ENCODE measurements around the gene CDK10.
"Not testable (repeated sequence)": the region's sequence is repeated elsewhere in the genome, so short reads cannot be mapped to it uniquely, and the experiment has no call there.

The CDK10 gene

GRCh38 chr16:89693289-89693731 lies 6.8 kb downstream of the CDK10 start:
- TF ChIP-seq CTCF (IDR thresholded peaks at IDR 0.05; ENCODE audit: low read depth, low read length), result no peak
- H3K4me3 ChIP-seq (ENCODE audit: low read depth, low read length), result no peak overlapping the region

DNA sequence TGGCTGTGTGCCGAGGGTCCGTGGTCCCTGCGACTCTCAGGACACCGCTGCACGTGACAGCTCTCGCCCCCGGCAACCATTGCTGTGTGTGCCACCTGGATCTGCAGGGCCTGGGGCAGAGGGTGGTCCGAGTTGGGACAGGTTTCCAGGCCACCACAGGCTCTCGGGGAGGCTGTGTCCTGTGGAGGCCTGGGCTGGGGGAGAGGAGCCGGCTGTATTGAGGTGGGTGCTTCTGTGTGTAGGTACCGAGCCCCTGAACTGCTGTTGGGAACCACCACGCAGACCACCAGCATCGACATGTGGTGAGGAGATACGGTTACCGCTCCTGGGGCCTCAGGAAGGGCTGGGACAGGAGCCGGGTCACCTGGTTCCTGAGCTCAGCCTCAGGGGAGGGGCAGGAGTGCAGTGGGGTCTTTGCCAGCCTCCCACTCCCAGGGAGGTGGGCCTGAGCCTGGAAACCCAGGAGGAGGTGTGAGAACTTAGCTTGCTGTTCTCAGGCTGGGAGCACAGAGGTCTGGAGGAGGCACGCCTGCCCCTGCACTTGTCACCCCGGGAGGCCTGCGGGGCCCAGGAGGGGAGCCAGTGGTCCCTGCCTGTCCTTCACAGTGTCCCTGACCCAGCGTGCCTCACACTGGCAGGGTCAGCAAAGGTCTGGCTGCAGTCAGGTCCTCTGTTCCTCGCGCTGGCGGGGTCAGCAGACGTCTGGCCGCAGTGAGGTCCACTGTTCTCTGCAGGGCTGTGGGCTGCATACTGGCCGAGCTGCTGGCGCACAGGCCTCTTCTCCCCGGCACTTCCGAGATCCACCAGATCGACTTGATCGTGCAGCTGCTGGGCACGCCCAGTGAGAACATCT lies 7.7 kb downstream of the CDK10 start:
- no peak for TF ChIP-seq CTCF (IDR thresholded peaks at IDR 0.05; ENCODE audit: low read depth, low read length)
- H3K4me3 ChIP-seq (ENCODE audit: low read depth, low read length), result no peak overlapping the region

GRCh38 chr16:89694784-89695085 lies 8.2 kb downstream of the CDK10 start:
- not testable (repeated sequence) for H3K4me3 ChIP-seq (ENCODE audit: low read depth, low read length)

DNA sequence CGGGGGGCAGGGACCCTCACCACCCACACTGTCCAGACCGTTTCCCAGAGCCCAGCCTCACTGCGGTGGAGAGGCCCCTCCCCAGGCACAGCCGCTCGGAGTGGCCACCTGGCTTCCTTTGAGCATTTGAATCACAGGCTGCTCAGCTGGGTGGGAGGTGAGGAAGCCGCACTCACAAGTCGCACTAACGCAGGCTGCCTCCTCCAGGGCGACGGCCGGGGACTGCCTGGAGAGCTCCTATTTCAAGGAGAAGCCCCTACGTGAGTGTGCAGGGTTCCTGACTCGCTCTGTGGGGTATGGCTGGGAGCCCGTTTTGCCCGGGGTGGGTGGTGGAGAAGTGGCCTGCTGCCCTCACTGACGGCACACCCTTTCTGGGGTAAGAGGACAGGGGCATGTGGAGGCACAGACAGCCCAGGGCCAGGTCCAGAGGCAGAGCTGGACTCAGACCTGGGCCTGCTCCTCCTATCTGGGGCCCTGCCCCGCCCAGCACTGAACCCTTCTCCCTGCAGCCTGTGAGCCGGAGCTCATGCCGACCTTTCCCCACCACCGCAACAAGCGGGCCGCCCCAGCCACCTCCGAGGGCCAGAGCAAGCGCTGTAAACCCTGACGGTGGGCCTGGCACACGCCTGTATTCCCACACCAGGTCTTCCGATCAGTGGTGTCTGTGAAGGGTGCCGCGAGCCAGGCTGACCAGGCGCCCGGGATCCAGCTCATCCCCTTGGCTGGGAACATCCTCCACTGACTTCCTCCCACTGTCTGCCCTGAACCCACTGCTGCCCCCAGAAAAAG lies 8.8 kb downstream of the CDK10 start:
- no peak for TF ChIP-seq CTCF (IDR thresholded peaks at IDR 0.05; ENCODE audit: low read depth, low read length)
- no peak overlapping the region for H3K4me3 ChIP-seq (ENCODE audit: low read depth, low read length)

DNA sequence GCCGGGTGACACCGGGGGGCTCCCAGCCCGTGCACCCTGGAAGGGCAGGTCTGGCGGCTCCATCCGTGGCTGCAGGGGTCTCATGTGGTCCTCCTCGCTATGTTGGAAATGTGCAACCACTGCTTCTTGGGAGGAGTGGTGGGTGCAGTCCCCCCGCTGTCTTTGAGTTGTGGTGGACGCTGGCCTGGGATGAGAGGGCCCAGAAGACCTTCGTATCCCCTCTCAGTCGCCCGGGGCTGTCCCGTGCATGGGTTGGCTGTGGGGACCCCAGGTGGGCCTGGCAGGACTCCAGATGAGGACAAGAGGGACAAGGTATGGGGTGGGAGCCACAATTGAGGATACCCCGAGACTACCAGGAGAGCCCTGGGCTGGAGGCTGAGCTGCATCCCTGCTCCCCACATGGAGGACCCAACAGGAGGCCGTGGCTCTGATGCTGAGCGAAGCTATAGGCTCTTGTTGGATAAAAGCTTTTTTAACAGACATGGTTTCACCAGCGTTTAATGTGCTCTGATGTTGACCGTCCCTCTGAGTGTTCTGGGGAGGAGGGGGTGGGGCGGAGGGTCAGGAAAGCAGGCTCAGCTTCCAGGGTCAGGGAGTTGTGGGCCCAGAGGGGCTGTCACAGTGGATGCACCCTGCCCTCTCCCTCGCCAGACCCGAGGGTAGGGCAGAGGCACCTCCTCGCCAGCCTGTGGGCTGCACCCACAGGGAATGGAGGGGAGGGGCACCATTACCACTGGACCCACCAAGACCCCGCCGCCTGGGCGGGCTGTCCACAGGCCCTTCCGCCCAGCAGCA lies 9.6 kb downstream of the CDK10 start:
- H3K4me3 ChIP-seq (ENCODE audit: low read depth, low read length), result no peak overlapping the region
- TF ChIP-seq CTCF (IDR thresholded peaks at IDR 0.05; ENCODE audit: low read depth, low read length), result no peak

DNA sequence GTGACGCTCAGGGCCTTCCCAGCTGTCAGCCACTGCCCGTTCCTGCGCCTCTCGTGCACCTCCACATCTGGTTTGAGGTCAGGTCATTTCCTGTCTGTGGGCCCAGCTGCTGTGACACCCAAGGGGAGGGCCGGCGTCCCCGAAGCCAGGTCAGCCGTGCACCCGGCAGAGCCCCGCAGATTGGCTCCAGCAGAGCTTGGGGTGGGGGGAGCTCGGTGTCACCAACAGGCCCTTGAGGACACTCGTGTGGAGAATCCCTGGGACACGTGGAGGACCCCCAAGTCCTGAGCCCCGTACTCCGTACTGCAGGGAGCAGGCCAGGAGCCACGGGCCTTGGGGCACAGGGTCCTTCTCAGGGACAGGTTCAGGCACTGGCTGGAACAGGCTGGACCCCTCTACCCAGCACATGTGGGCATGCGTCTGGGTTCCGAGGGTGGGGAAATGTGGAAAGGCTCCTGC lies 10.2 kb downstream of the CDK10 start:
- no peak for TF ChIP-seq CTCF (IDR thresholded peaks at IDR 0.05; ENCODE audit: low read depth, low read length)
- no peak overlapping the region for H3K4me3 ChIP-seq (ENCODE audit: low read depth, low read length)

DNA sequence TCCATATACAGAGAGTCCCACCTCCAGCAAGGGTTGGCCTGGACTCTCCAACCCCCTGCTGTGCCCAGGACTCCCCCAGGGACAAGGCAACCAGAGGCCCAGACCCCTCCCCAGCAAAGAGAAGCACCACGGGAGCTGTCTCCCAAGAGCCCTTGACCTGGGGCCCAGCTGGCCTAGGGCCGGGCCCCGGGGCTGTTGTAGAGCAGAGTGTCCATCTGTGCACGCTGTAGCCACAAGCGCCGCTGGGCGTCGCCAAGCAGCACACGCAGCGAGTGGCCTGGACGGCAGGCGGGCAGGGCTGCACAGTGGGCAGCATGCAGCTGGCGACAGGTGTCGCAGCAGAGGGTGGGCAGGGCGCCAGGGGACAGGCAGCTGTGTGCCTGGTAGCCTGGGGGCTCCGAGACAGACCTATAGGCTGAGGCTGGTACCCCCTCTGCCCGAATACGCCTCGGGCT lies 10.7 kb downstream of the CDK10 start:
- no peak overlapping the region for H3K4me3 ChIP-seq (ENCODE audit: low read depth, low read length)
- TF ChIP-seq CTCF (IDR thresholded peaks at IDR 0.05; ENCODE audit: low read depth, low read length), result no peak

All from WI38 (cell line).